IPS DF 6.9 (cell line): ENCODE results near the gene HS6ST2.

Experiments
- DNase-seq: peaks from one replicate; pipeline ENCODE4 v3.0.0-alpha.2; 2013; ENCODE audit warnings: low read depth, low spot score
- H3K27ac ChIP-seq: one replicate; pipeline ENCODE4 v1.5.1; 2013; ENCODE audit warnings: low read length, control low read depth
- H3K27me3 ChIP-seq: 2 replicates; pipeline ENCODE4 v1.6.1; 2013; ENCODE audit warnings: mild to moderate bottlenecking, low read length; ENCODE audit not compliant: control insufficient read depth, insufficient read depth
- H3K36me3 ChIP-seq: 2 replicates; pipeline ENCODE4 v1.6.1; 2013; ENCODE audit warnings: low read length; ENCODE audit not compliant: control insufficient read depth, insufficient read depth
- H3K4me1 ChIP-seq: 2 replicates; pipeline ENCODE4 v1.6.1; 2013; ENCODE audit warnings: low read length; ENCODE audit not compliant: control insufficient read depth, insufficient read depth
- H3K4me3 ChIP-seq: 2 replicates; pipeline ENCODE4 v1.5.1; 2013; ENCODE audit warnings: mild to moderate bottlenecking, low read length
- H3K9me3 ChIP-seq: 2 replicates; pipeline ENCODE4 v1.6.1; 2013; ENCODE audit warnings: low read length, inconsistent platforms; ENCODE audit not compliant: control insufficient read depth, insufficient read depth
- WGBS: extraction: QIAGEN DNeasy Blood & Tissue Kit; methylation state at CpG from one replicate; pipeline ENCODE4 v1.1.7; 2013; ENCODE audit warnings: mixed read lengths, missing lambda C conversion rate; ENCODE audit not compliant: insufficient read length, insufficient coverage; 5-methylcytosine and 5-hydroxymethylcytosine counted together

Gene HS6ST2

DNA sequence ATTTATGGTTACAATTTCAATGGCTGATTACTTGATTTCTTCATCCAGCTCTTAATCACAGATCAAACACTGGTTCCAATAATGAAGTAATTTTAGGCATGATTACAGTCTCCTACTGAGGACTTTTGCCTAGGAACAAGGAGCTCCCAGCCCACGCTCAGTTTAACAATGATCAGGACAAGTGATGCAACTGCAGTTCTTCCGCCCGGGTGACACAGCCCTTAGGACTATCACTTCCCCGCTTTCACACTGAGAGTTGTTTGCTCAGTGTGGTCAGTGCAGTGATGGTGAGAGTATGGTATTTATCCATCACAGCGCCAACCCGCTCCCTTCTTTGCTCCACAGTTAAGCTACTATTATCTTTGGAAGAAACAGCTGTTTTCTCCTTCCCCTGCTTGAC is 266.4 kb downstream of the HS6ST2 start:
- H3K27ac ChIP-seq, result no peak overlapping the region
- no peak for DNase-seq
- no peak overlapping the region for H3K4me3 ChIP-seq
- no peaks in the 10 kb centered on the region for H3K4me1 ChIP-seq
- no CpG with 5 or more reads among the region's 6 CpGs for WGBS
- H3K36me3 ChIP-seq, result no peaks in the 10 kb centered on the region
- H3K9me3 ChIP-seq, result no peaks in the 10 kb centered on the region
- H3K27me3 ChIP-seq, result no peaks in the 10 kb centered on the region

DNA sequence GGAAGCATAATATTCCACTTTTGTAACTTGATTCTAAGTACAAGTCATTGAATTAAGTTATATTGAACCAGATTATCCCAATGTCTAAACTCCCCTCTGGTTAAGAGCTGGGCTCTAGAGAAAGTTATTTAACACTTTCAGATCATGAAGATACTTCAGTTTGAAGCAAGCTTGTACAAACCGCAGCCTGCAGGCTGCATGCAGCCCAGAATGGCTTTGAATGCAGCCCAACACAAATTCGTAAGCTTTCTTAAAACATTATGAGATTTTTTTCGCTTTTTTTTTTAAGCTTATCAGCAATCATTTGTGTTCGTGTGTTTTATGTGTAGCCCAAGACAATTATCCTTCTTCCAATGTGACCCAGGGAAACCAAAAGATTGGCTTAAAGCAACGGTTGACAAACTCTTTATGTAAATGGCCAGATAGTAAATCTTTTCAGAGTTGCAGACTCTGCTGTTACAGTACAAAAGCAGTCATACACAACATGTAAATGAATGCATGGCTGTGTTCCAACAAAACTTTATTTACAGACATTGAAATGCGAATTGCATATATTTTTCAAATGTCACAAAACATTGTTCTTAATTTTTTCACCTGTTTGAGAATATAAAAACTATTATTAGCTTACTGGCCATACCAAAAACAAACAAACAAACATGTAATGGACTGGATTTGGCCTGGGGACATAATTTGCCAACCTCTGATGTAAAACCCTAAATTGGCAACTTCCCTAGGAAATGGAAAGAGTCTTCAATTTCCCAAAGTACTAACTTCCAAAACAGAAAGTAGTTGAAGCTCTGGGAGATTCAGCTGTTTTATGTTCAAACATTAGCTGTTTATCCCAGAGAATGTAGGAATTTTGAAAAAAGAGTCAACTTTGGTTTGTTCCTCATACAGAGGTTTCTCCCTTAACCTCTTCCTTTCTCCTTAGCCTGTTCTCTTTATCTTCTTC is 268.5 kb downstream of the HS6ST2 start:
- Histone ChIP-seq H3K27ac (no peak overlapping the region), H3K4me1 (no peaks in the 10 kb centered on the region), H3K9me3 (no peaks in the 10 kb centered on the region), H3K27me3 (no peaks in the 10 kb centered on the region), H3K4me3 (no peak overlapping the region), H3K36me3 (no peaks in the 10 kb centered on the region)
- no CpG with 5 or more reads among the region's 6 CpGs for WGBS
- DNase-seq, result no peak

DNA sequence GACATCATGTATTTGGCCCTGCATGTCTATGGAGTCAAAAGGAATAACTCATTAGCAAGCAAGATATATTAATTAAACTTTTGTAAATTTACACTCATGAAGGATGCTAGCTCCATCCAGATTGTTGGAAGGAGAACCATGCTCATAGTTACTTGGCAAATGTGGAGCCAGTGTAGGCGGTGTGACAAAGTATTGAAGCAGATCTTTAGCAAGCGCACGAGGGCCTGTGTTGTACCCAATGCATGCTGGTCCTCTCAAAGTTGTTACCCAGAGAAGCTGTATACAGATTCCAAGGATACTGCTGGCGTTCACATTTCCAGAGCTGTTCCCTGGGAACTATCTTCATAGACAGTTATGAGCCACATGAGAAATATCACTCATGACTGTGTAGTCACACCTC is 273.2 kb downstream of the HS6ST2 start:
- Histone ChIP-seq H3K4me3 (no peak overlapping the region), H3K27me3 (no peaks in the 10 kb centered on the region), H3K4me1 (no peaks in the 10 kb centered on the region), H3K9me3 (no peaks in the 10 kb centered on the region), H3K27ac (no peak overlapping the region), H3K36me3 (no peaks in the 10 kb centered on the region)
- DNase-seq, result no peak
- WGBS, result no CpG with 5 or more reads among the region's 4 CpGs

DNA sequence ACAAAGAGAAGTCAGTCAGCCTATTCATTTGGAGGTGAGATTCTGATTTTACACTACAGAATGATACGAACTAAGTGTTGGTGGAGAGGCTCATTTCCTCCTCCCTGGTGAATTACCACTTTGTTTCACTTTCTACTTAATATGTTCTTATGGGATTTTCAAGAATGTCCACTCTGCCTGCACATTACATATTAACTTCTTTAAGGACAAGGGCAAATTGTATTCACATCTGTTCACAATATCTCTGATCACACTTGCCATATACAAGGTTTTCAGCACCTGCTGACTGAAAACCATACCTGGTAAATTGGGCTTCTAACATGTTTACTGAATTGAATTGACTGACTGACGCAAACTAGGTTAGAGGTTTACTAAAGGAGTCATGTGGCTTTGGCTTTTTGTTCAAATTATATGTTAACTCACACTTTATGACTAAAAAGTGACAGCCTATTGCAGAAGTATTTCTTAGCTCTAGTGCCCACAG is 281.2 kb downstream of the HS6ST2 start:
- Histone ChIP-seq H3K9me3 (no peaks in the 10 kb centered on the region), H3K4me1 (no peaks in the 10 kb centered on the region), H3K36me3 (no peaks in the 10 kb centered on the region), H3K27me3 (peaks cover 16% of the 10 kb centered on the region; the same call in 1 of the 2 replicates), H3K4me3 (no peak overlapping the region), H3K27ac (no peak overlapping the region)
- no CpG with 5 or more reads among the region's 2 CpGs for WGBS
- no peak for DNase-seq

DNA sequence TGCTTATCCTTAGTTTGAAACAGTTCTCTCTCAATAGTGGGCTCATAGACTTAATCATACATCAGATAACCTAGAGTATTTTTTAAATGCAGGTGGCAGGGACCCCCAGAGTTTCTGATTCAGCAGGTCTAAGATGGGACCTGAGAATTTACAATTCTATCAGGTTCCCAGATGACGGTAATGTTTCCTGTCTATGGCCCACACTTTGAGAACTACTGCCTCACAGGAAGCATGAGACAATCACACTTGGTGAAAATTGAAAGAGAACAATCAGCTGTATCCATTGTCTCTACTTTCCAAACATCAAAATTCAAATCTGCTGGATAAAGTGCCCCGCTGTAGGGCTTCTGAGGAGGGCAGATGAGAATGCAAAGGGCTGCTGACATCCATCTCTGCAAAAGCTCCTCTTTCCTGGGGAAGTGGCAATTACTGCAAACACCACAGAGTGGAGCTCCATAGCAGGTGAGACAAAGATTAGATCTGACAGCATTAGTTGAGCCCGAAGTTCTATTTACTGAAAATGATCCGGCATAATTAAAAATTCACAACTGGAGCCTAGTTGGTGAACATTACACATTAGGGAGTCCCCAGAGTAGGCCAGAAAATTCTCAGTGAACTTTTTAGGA is 281.8 kb downstream of the HS6ST2 start:
- no peaks in the 10 kb centered on the region for H3K9me3 ChIP-seq
- WGBS, result no CpG with 5 or more reads among the region's 4 CpGs
- H3K27me3 ChIP-seq, result peaks cover 16% of the 10 kb centered on the region; the same call in 1 of the 2 replicates
- no peaks in the 10 kb centered on the region for H3K4me1 ChIP-seq
- no peaks in the 10 kb centered on the region for H3K36me3 ChIP-seq
- no peak overlapping the region for H3K27ac ChIP-seq
- no peak overlapping the region for H3K4me3 ChIP-seq
- no peak for DNase-seq

DNA sequence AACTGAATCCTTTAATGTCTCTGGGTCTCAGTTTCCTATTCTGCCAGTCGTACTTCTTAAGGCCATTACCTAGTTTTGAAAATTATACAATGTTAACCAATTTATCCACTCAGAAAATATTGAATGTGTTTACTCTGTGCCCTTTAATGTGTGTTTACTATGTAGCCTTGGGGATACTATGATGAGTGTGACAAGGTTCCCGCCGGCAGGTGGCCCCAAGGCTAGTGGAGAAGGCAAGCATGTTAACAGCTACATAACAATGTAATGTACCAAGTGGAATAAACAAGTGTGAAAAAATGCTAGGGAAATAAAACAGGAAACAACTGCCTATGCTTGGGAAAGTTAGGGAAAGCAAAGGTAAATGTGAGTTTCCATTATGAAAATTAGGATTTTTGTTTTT is 282.3 kb downstream of the HS6ST2 start:
- peaks cover 16% of the 10 kb centered on the region; the same call in 1 of the 2 replicates for H3K27me3 ChIP-seq
- WGBS, result no CpG with 5 or more reads among the region's 3 CpGs
- no peak overlapping the region for H3K27ac ChIP-seq
- no peaks in the 10 kb centered on the region for H3K4me1 ChIP-seq
- no peak overlapping the region for H3K4me3 ChIP-seq
- no peaks in the 10 kb centered on the region for H3K9me3 ChIP-seq
- no peak for DNase-seq
- no peaks in the 10 kb centered on the region for H3K36me3 ChIP-seq

DNA sequence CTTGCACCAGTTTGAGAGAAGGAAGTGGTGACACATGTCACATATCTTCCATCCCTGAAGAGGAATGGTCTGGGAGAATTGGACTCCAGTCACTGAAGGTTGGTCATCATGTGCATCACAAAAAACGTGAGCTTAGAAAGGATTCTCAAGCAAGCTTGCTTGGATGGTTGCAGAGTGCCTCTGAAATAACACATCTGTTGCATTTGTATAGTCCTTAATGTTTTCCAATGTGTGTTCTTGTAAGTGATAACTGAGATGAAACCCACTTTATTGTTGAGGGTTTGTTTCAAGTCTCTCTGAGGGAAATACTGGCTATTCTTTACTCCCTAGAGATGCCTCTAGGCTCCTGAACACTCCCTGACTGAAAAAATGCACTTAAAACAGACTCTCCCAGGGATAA is 285.1 kb downstream of the HS6ST2 start:
- Histone ChIP-seq H3K36me3 (no peaks in the 10 kb centered on the region), H3K27ac (no peak overlapping the region), H3K4me3 (no peak overlapping the region), H3K27me3 (peaks cover 18% of the 10 kb centered on the region; the same call in 1 of the 2 replicates), H3K9me3 (no peaks in the 10 kb centered on the region), H3K4me1 (no peaks in the 10 kb centered on the region)
- no peak for DNase-seq
- no CpG with 5 or more reads among the region's 1 CpG for WGBS

DNA sequence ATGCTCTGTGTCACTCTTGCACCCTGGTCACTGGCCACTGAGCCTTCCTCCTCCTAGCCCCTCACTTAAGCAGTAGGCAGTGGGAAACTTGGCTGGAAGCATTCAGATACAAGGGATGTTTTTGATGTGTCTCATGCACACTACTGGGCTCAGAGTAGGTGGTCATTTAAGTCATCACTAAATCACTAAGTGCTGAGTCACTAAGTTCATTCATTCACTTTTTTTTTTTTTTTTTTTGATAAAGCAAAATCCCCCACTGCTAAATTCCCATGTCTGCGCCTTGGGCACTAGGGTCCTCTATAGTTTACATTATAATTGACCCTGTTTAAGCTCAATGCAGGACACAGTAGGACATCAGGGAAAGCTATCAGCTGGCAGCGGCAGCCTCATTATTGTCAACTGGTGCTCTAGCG is 287.2 kb downstream of the HS6ST2 start:
- peak; percentile 25 for DNase-seq
- Histone ChIP-seq H3K4me1 (no peaks in the 10 kb centered on the region), H3K9me3 (no peaks in the 10 kb centered on the region), H3K27ac (no peak overlapping the region), H3K4me3 (no peak overlapping the region), H3K27me3 (peaks cover 21% of the 10 kb centered on the region), H3K36me3 (no peaks in the 10 kb centered on the region)
- no CpG with 5 or more reads among the region's 3 CpGs for WGBS

DNA sequence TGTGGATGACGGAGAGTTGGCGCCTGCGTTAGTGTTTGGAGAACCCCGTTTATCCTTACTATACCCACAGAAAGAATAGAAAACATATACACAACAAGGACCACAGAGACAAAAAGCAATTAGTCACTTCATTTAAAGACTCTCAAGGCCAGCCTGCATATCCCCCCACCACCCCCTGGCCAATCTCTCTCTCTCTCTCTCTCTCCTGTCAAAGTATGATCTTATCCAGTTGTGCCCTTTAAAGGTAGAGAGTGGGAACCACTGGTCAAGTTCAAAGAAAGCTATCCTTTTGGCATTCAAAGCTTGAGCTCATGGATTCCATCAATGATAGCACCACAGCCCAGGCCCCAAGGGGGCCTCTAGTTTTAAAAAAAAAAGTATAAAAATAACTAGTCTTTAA is 289.3 kb downstream of the HS6ST2 start:
- Histone ChIP-seq H3K4me1 (no peaks in the 10 kb centered on the region), H3K36me3 (no peaks in the 10 kb centered on the region), H3K27ac (no peak overlapping the region), H3K4me3 (no peak overlapping the region), H3K27me3 (peaks cover 14% of the 10 kb centered on the region), H3K9me3 (no peaks in the 10 kb centered on the region)
- WGBS, result no CpG with 5 or more reads among the region's 4 CpGs
- DNase-seq, result no peak

DNA sequence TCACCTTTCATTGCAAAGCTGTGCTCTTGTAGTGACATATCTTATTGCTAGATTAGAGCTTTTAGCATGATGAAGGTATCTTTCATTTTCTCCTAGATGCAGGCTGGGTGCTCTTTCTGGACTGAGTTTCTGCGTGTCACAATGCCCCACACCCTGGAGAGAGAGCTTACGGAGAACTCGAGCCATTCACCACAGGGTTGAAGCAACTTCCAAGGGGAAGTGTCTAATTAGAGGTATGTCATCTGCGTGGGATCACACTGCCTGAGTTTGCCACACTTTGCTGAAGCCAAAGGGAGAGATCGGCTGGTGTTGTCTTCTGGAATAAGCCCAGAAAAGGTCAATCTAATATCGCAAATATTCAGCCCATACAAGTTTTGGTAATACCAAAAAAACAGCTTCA is 290.3 kb downstream of the HS6ST2 start:
- Histone ChIP-seq H3K4me3 (no peak overlapping the region), H3K9me3 (no peaks in the 10 kb centered on the region), H3K36me3 (no peaks in the 10 kb centered on the region), H3K27me3 (peaks cover 8% of the 10 kb centered on the region), H3K27ac (no peak overlapping the region), H3K4me1 (no peaks in the 10 kb centered on the region)
- no peak for DNase-seq
- WGBS, result no CpG with 5 or more reads among the region's 6 CpGs
